Activated naive CD8-positive, alpha-beta T cell treated with anti-CD3 and anti-CD28 coated beads, Interleukin-2, amount 50 U/mL, for 24 hours (primary cell): ENCODE measurements around the gene ZCCHC13.
"Not testable (repeated sequence)": the region's sequence is repeated elsewhere in the genome, so short reads cannot be mapped to it uniquely, and the experiment has no call there.

Experiments
- ATAC-seq: fragments of 150-1000 bp; cut with Tn5 transposase; one replicate; pipeline ENCODE4 v1.10.0; 2021
- DNase-seq: peaks from one replicate; pipeline ENCODE4 v3.0.0; 2021
- H3K27ac Mint-ChIP-seq: one replicate; pipeline ENCODE4 v1.8.0; 2021; ENCODE audit warnings: mild to moderate bottlenecking, mixed read lengths
- H3K27me3 Mint-ChIP-seq: one replicate; pipeline ENCODE4 v1.8.0; 2021; ENCODE audit warnings: mixed read lengths
- H3K36me3 Mint-ChIP-seq: one replicate; pipeline ENCODE4 v1.8.0; 2021; ENCODE audit warnings: low read depth, mixed read lengths
- H3K4me1 Mint-ChIP-seq: one replicate; pipeline ENCODE4 v1.8.0; 2021; ENCODE audit warnings: mixed read lengths
- H3K4me3 Mint-ChIP-seq: one replicate; pipeline ENCODE4 v1.8.0; 2021; ENCODE audit warnings: mild to moderate bottlenecking, moderate library complexity, mixed read lengths
- H3K9me3 Mint-ChIP-seq: one replicate; pipeline ENCODE4 v1.8.0; 2021; ENCODE audit warnings: mixed read lengths

ZCCHC13 gene

GRCh38 chrX:74292808-74293123, 11.2 kb upstream of the ZCCHC13 start:
- DNase-seq: no peak
- Mint-ChIP-seq H3K27me3 (no peaks in the 10 kb centered on the region), H3K4me3 (peak overlapping the region; percentile 95), H3K4me1 (peaks cover 28% of the 10 kb centered on the region), H3K27ac (peak overlapping the region; percentile 96), H3K36me3 (peaks cover 18% of the 10 kb centered on the region), H3K9me3 (no peaks in the 10 kb centered on the region)
- no peak for ATAC-seq

GRCh38 chrX:74293343-74293946, 10.5 kb upstream of the ZCCHC13 start:
- Mint-ChIP-seq H3K9me3 (no peaks in the 10 kb centered on the region), H3K36me3 (peaks cover 15% of the 10 kb centered on the region), H3K27ac (peak overlapping the region; percentile 77), H3K4me3 (peak overlapping the region; percentile 95), H3K4me1 (peaks cover 23% of the 10 kb centered on the region), H3K27me3 (no peaks in the 10 kb centered on the region)
- DNase-seq: peak; percentile 65
- ATAC-seq: peak; percentile 37

- Mint-ChIP-seq H3K4me3 (no peak overlapping the region), H3K27me3 (no peaks in the 10 kb centered on the region), H3K4me1 (peaks cover 12% of the 10 kb centered on the region), H3K9me3 (no peaks in the 10 kb centered on the region), H3K36me3 (peaks cover 12% of the 10 kb centered on the region), H3K27ac (no peak overlapping the region)
- ATAC-seq (no peak), DNase-seq (no peak)
These were observed 8.9 kb upstream of the ZCCHC13 start for GRCh38 chrX:74295101-74295500.

- no peak overlapping the region for H3K27ac Mint-ChIP-seq
- no peaks in the 10 kb centered on the region for H3K36me3 Mint-ChIP-seq
These were observed 6.2 kb upstream of the ZCCHC13 start for GRCh38 chrX:74297766-74298165.

GRCh38 chrX:74300869-74301268, 3.1 kb upstream of the ZCCHC13 start:
- H3K27ac Mint-ChIP-seq: no peak overlapping the region
- no peak for DNase-seq

More at GRCh38 chrX:74297766-74298165, 6.2 kb upstream of the ZCCHC13 start:
- DNase-seq (no peak), ATAC-seq (no peak)
- peaks cover 7% of the 10 kb centered on the region for H3K4me1 Mint-ChIP-seq
- no peak overlapping the region for H3K4me3 Mint-ChIP-seq
- H3K9me3 Mint-ChIP-seq: no peaks in the 10 kb centered on the region
- no peaks in the 10 kb centered on the region for H3K27me3 Mint-ChIP-seq

GRCh38 chrX:74318672-74319071, 14.7 kb downstream of the ZCCHC13 start:
- Mint-ChIP-seq H3K27ac (no peak overlapping the region), H3K4me1 (no peaks in the 10 kb centered on the region), H3K4me3 (no peak overlapping the region), H3K9me3 (no peaks in the 10 kb centered on the region), H3K27me3 (no peaks in the 10 kb centered on the region), H3K36me3 (no peaks in the 10 kb centered on the region)
- DNase-seq (no peak), ATAC-seq (no peak)

More at GRCh38 chrX:74300869-74301268, 3.1 kb upstream of the ZCCHC13 start:
- H3K9me3 Mint-ChIP-seq: no peaks in the 10 kb centered on the region
- no peaks in the 10 kb centered on the region for H3K27me3 Mint-ChIP-seq
- no peak overlapping the region for H3K4me3 Mint-ChIP-seq
- no peak for ATAC-seq
- no peaks in the 10 kb centered on the region for H3K36me3 Mint-ChIP-seq
- peaks cover 4% of the 10 kb centered on the region for H3K4me1 Mint-ChIP-seq

GRCh38 chrX:74319321-74319720, 15.3 kb downstream of the ZCCHC13 start:
- H3K4me1 Mint-ChIP-seq, H3K9me3 Mint-ChIP-seq, H3K36me3 Mint-ChIP-seq, H3K27me3 Mint-ChIP-seq, H3K27ac Mint-ChIP-seq, DNase-seq, ATAC-seq, H3K4me3 Mint-ChIP-seq: not testable (repeated sequence)

GRCh38 chrX:74321191-74321590, 17.2 kb downstream of the ZCCHC13 start:
- no peak for DNase-seq
- H3K4me1 Mint-ChIP-seq: no peaks in the 10 kb centered on the region
- H3K27me3 Mint-ChIP-seq: no peaks in the 10 kb centered on the region
- no peaks in the 10 kb centered on the region for H3K36me3 Mint-ChIP-seq
- no peak overlapping the region for H3K4me3 Mint-ChIP-seq
- ATAC-seq: no peak
- no peaks in the 10 kb centered on the region for H3K9me3 Mint-ChIP-seq
- no peak overlapping the region for H3K27ac Mint-ChIP-seq

- Mint-ChIP-seq H3K9me3 (no peaks in the 10 kb centered on the region), H3K4me1 (no peaks in the 10 kb centered on the region), H3K27me3 (no peaks in the 10 kb centered on the region), H3K36me3 (no peaks in the 10 kb centered on the region), H3K27ac (no peak overlapping the region), H3K4me3 (no peak overlapping the region)
- ATAC-seq: no peak
- DNase-seq: no peak
These were observed 20.2 kb downstream of the ZCCHC13 start for GRCh38 chrX:74324131-74324530.

- Mint-ChIP-seq H3K9me3 (no peaks in the 10 kb centered on the region), H3K27ac (no peak overlapping the region), H3K4me1 (no peaks in the 10 kb centered on the region), H3K27me3 (no peaks in the 10 kb centered on the region), H3K4me3 (no peak overlapping the region), H3K36me3 (no peaks in the 10 kb centered on the region)
- ATAC-seq (no peak), DNase-seq (no peak)
These were observed 21.4 kb downstream of the ZCCHC13 start for GRCh38 chrX:74325130-74326059.

GRCh38 chrX:74338852-74339251, 34.9 kb downstream of the ZCCHC13 start:
- H3K4me3 Mint-ChIP-seq: no peak overlapping the region
- no peak overlapping the region for H3K27ac Mint-ChIP-seq
- DNase-seq (no peak), ATAC-seq (no peak)
- no peaks in the 10 kb centered on the region for H3K36me3 Mint-ChIP-seq
- H3K27me3 Mint-ChIP-seq: peaks cover 6% of the 10 kb centered on the region
- peaks cover under 1% of the 10 kb centered on the region for H3K4me1 Mint-ChIP-seq
- H3K9me3 Mint-ChIP-seq: peaks cover 3% of the 10 kb centered on the region

- Mint-ChIP-seq H3K4me1 (peaks cover 2% of the 10 kb centered on the region), H3K27me3 (peaks cover 6% of the 10 kb centered on the region), H3K36me3 (no peaks in the 10 kb centered on the region), H3K9me3 (peaks cover 3% of the 10 kb centered on the region), H3K27ac (no peak overlapping the region), H3K4me3 (no peak overlapping the region)
- DNase-seq (no peak), ATAC-seq (no peak)
These were observed 36.1 kb downstream of the ZCCHC13 start for GRCh38 chrX:74340051-74340450.

- not testable (repeated sequence) for H3K36me3 Mint-ChIP-seq, H3K4me1 Mint-ChIP-seq, DNase-seq, H3K4me3 Mint-ChIP-seq, ATAC-seq, H3K27ac Mint-ChIP-seq, H3K27me3 Mint-ChIP-seq, H3K9me3 Mint-ChIP-seq
These were observed 38.2 kb downstream of the ZCCHC13 start for GRCh38 chrX:74342211-74342610.

- peak; percentile 36 for DNase-seq
- Mint-ChIP-seq H3K4me3 (no peak overlapping the region), H3K27ac (no peak overlapping the region), H3K9me3 (peaks cover 3% of the 10 kb centered on the region), H3K4me1 (peaks cover 2% of the 10 kb centered on the region), H3K36me3 (no peaks in the 10 kb centered on the region), H3K27me3 (peaks cover 6% of the 10 kb centered on the region)
- ATAC-seq: peak; percentile 92
These were observed 39.6 kb downstream of the ZCCHC13 start for GRCh38 chrX:74343343-74344279.
